ENCODE results near the gene S100A8.

DNA sequence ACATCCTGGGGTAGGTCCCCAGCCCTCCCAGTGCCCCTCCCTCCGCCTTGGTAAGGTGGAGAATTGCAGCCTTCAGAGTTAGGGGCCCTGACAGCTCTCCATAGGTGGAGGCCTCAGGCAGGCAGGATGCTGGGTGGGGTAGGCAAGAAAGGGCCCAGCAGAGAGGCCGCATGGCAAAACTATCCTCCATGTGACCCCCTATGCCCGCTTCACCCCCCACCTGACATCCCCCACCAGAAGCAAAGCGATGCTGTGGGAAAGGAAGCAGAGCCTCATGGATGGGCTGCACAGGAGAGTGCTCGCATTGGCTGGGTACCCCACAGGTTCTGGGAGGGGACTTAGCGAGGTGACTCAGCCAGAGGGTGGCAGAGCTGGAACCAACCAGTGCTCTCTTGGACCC, 31.6 kb downstream of the S100A8 start:
- TF ChIP-seq CTCF (IDR thresholded peaks at IDR 0.05) (no peak), POLR2A (IDR thresholded peaks at IDR 0.05) (no peak)
